ENCODE measurements around the gene CGB8. TPM values are rescaled to one million over a fixed set of nuclear protein-coding genes. Genes with fewer than 3 reads are reported as not detected.
"Not testable (repeated sequence)": the region's sequence is repeated elsewhere in the genome, so short reads cannot be mapped to it uniquely, and the experiment has no call there.

CGB8 gene
- polyA plus RNA-seq, 1 donor (not counting 4 experiments of a cell fraction or from before 2014, with no cell fraction given): not detected

DNA sequence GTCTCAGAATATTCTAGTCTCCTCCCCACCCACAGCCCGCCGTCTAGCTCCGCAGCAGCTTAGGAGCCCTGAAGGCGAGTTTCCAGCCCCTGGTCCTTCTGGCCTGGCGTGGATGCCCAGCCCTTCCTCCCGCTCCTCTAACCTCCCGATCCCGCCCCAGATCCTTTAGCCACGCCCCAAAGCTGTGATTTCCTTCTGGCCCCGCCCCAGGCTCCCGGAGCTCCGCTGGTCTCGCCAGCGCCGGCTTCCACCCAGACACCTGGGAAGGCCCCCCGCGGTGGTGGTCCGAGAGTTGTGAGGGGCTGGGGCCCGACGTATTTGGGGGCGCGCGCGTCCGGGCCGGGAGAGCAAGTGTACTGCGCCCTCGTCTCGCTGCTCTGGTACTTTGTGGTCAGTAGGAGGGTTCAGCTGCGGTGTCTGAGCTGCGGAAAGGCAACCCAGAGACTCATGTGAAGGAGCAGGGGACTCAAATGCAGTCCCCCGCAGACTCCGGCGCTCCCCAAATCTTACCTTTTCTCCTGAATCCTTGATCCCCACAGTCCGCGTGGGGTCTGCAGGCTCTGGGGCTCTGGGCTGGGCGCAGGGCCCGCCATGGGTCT is 8.8 kb upstream of the CGB8 start, which contains the start of gene CGB7:
CGB7 (minus strand) TSS at position 114 of the 599 bp plus-strand sequence. CDS start 2,374 bp downstream, outside the sequence.
- H3K9ac ChIP-seq (ENCODE audit: control insufficient read depth, extremely low read depth, insufficient read depth, low read length): peak within 1 kb of the TSS; percentile 79
- peak within 1 kb of the TSS; percentile 41 for H2AFZ ChIP-seq (ENCODE audit: control insufficient read depth, low read length)
- peak within 1 kb of the TSS; percentile 95 for H3K4me2 ChIP-seq (ENCODE audit: control insufficient read depth, extremely low read depth, insufficient read depth, low read depth, low read length)
- peak within 1 kb of the TSS; percentile 52 to 79 (median 68) for H3K4me3 ChIP-seq (ENCODE audit: control insufficient read depth in 2 of 3, extremely low read depth in 1 of 3, insufficient read depth in 2 of 3, low read depth in 1 of 3, low read length in 3 of 3)
- H3K27me3 ChIP-seq (ENCODE audit: control insufficient read depth, extremely low read depth, insufficient read depth, low read length): no peaks in the 10 kb centered on the region
- peaks cover 2% of the 10 kb centered on the region for H3K9me1 ChIP-seq (ENCODE audit: control insufficient read depth, extremely low read depth, insufficient read depth, low read length)
- no peak for DNase-seq (ENCODE audit: low read depth, low spot score)
- H4K20me1 ChIP-seq (ENCODE audit: control insufficient read depth, extremely low read depth, insufficient read depth, low read length): no peaks in the 10 kb centered on the region
- no peak for FAIRE-seq
- no peak for TF ChIP-seq CTCF (optimal IDR thresholded peaks at IDR 0.05 in 1 of 3, IDR thresholded peaks at IDR 0.05 in 1 of 3, conservative IDR thresholded peaks at IDR 0.05 in 1 of 3; ENCODE audit: extremely low read depth in 1 of 3, insufficient read depth in 2 of 3, low read length in 3 of 3)
- TF ChIP-seq EZH2 (IDR thresholded peaks at IDR 0.05; ENCODE audit: low read length): no peak
- peaks cover 14% of the 10 kb centered on the region for H3K4me1 ChIP-seq (ENCODE audit: control insufficient read depth, extremely low read depth, insufficient read depth, low read length)
- H3K79me2 ChIP-seq (ENCODE audit: control insufficient read depth, insufficient read depth, low read length): no peaks in the 10 kb centered on the region
- dilution Hi-C loops (cut with MboI; ENCODE audit: extremely low pct_ligation_motif_present, low sequenced_read_pairs): no loop called here
- peak within 1 kb of the TSS; percentile 40 for H3K27ac ChIP-seq (ENCODE audit: control insufficient read depth, insufficient read depth, low read length)
- peaks cover 1 to 3% of the 10 kb centered on the region in 2 experiments for H3K36me3 ChIP-seq (ENCODE audit: control insufficient read depth in 2 of 2, extremely low read depth in 1 of 2, insufficient read depth in 2 of 2, low read length in 2 of 2)
- H3K9me3 ChIP-seq (ENCODE audit: control insufficient read depth, low read depth, low read length): no peaks in the 10 kb centered on the region

DNA sequence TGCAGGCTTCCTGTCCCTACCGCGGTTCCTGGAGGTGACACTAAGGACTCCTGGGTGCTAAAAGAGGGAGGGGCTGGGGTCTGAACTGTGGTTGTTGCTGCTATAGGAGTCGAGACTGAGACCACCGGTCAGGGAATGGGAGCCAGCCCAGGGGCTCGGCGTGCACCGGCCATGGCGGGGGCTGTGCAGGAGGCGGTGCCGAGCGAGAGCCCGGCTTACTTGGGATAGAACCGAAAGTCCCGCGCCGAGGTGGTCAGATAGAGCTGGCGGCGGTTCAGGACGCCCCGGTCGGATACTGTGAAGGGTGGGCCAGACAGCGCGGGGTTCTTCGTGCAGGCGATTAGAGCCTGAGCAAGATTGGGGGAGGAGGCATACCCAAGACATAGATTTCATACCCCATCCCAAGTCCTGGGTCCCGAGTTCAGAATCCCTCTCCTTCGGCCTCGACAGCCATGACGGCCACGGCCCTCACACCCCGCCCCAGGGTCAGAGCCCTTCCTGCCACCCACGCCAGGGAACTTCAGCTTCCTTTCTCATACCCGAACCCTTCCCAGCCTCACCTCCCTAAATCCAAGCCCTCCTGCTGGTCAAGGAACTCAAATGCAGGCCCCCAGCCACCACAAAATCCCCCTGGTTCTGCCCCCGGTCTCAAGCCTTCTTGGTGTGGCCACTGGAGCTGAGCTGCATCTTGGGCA is 8.1 kb upstream of the CGB8 start:
- Histone ChIP-seq H3K9ac (ENCODE audit: control insufficient read depth, extremely low read depth, insufficient read depth, low read length) (peak overlapping the region; percentile 79), H3K4me3 (ENCODE audit: control insufficient read depth in 2 of 3, extremely low read depth in 1 of 3, insufficient read depth in 2 of 3, low read depth in 1 of 3, low read length in 3 of 3) (peak overlapping the region; percentile 52 to 79 (median 68)), H2AFZ (ENCODE audit: control insufficient read depth, low read length) (peak overlapping the region; percentile 41), H3K4me2 (ENCODE audit: control insufficient read depth, extremely low read depth, insufficient read depth, low read depth, low read length) (peak overlapping the region; percentile 95), H3K27ac (ENCODE audit: control insufficient read depth, insufficient read depth, low read length) (peak overlapping the region; percentile 40), H3K4me1 (ENCODE audit: control insufficient read depth, extremely low read depth, insufficient read depth, low read length) (peaks cover 14% of the 10 kb centered on the region)
- peak; percentile 61 for FAIRE-seq
- H3K27me3 ChIP-seq (ENCODE audit: control insufficient read depth, extremely low read depth, insufficient read depth, low read length); DNase-seq (ENCODE audit: low read depth, low spot score); H3K9me3 ChIP-seq (ENCODE audit: control insufficient read depth, low read depth, low read length); H4K20me1 ChIP-seq (ENCODE audit: control insufficient read depth, extremely low read depth, insufficient read depth, low read length); H3K79me2 ChIP-seq (ENCODE audit: control insufficient read depth, insufficient read depth, low read length); H3K9me1 ChIP-seq (ENCODE audit: control insufficient read depth, extremely low read depth, insufficient read depth, low read length); dilution Hi-C loops (cut with MboI; ENCODE audit: extremely low pct_ligation_motif_present, low sequenced_read_pairs); H3K36me3 ChIP-seq (ENCODE audit: control insufficient read depth in 2 of 2, extremely low read depth in 1 of 2, insufficient read depth in 2 of 2, low read length in 2 of 2): not testable (repeated sequence)

Data from keratinocyte (primary cell).